ENCODE results near the gene ZNF853.

- TF ChIP-seq CTCF (IDR thresholded peaks at IDR 0.05; ENCODE audit: extremely low read depth in 1 of 2, insufficient read depth in 1 of 2, low read depth in 1 of 2, low read length in 2 of 2) (no peak), POLR2A (IDR thresholded peaks at IDR 0.05; ENCODE audit: low read depth, low read length) (no peak), EZH2 (IDR thresholded peaks at IDR 0.05; ENCODE audit: borderline replicate concordance, low read depth, low read length, severe bottlenecking) (no peak), FOS (IDR thresholded peaks at IDR 0.05; ENCODE audit: borderline replicate concordance, insufficient read depth, low read length) (no peak)
Observed at GRCh38 chr7:6648815-6649104, 33.4 kb downstream of the ZNF853 start.
